Activated naive CD4-positive, alpha-beta T cell treated with anti-CD3 and anti-CD28 coated beads, Interleukin-2, amount 50 U/mL, for 24 hours (primary cell): ENCODE results near the gene KLF5.
"Not testable (repeated sequence)": the region's sequence is repeated elsewhere in the genome, so short reads cannot be mapped to it uniquely, and the experiment has no call there.

ENCODE experiments used
- H3K27ac Mint-ChIP-seq: one replicate; pipeline ENCODE4 v1.8.0; 2021; ENCODE audit warnings: mild to moderate bottlenecking, mixed read lengths
- H3K27me3 Mint-ChIP-seq: one replicate; pipeline ENCODE4 v1.8.0; 2021; ENCODE audit warnings: mixed read lengths
- H3K36me3 Mint-ChIP-seq: one replicate; pipeline ENCODE4 v1.8.0; 2021; ENCODE audit warnings: mixed read lengths
- H3K4me1 Mint-ChIP-seq: one replicate; pipeline ENCODE4 v1.8.0; 2021; ENCODE audit warnings: mixed read lengths
- H3K4me3 Mint-ChIP-seq: one replicate; pipeline ENCODE4 v1.8.0; 2021; ENCODE audit warnings: mild to moderate bottlenecking, mixed read lengths
- H3K9me3 Mint-ChIP-seq: one replicate; pipeline ENCODE4 v1.8.0; 2021; ENCODE audit warnings: mixed read lengths

Gene KLF5

DNA sequence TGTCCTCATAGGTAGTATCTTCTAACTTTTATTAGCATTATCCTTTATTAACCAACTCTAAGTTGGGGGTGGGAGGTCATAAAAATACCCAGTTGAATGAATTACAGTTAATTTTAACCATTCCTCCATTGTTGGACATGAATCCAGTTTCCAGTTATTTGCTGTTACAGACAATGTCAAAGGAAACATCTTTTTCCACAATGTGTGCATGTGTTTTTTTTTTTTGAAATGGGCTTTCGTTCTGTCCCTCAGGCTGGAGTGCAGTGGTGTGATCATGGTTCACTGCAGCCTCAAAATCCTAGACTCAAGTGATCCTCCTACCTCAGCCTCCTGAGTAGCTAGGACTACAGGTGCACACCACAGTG lies 32.0 kb downstream of the KLF5 start:
- Mint-ChIP-seq H3K27ac (no peak overlapping the region), H3K4me3 (no peak overlapping the region), H3K9me3 (no peaks in the 10 kb centered on the region), H3K4me1 (peaks cover 9% of the 10 kb centered on the region), H3K36me3 (no peaks in the 10 kb centered on the region), H3K27me3 (no peaks in the 10 kb centered on the region)

- Mint-ChIP-seq H3K4me1 (peaks cover 9% of the 10 kb centered on the region), H3K27ac (no peak overlapping the region), H3K27me3 (no peaks in the 10 kb centered on the region), H3K4me3 (no peak overlapping the region), H3K9me3 (no peaks in the 10 kb centered on the region), H3K36me3 (no peaks in the 10 kb centered on the region)
These were observed 34.0 kb downstream of the KLF5 start for GRCh38 chr13:73092829-73093228.

DNA sequence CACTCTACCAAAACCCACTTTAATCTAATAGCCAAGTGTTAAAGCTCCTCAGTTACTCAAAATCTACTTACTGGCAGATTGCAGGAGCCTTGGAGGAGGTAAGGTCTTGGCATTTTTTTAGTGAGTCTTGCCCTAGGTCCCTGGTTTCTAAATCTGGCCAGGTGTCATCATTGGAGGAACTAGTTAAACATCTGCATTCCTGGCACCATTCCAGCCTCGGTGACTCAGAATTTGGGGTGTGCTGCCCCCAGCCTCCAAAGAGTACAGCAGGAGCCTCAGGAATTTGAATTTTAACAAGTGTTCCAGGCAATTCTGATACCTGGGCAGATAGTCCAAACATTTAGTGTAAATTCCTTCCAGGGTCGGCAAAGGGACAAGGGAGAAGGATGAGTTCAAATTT lies 37.4 kb downstream of the KLF5 start:
- Mint-ChIP-seq H3K4me1 (no peaks in the 10 kb centered on the region), H3K9me3 (no peaks in the 10 kb centered on the region), H3K36me3 (no peaks in the 10 kb centered on the region), H3K27ac (no peak overlapping the region), H3K4me3 (no peak overlapping the region), H3K27me3 (no peaks in the 10 kb centered on the region)

DNA sequence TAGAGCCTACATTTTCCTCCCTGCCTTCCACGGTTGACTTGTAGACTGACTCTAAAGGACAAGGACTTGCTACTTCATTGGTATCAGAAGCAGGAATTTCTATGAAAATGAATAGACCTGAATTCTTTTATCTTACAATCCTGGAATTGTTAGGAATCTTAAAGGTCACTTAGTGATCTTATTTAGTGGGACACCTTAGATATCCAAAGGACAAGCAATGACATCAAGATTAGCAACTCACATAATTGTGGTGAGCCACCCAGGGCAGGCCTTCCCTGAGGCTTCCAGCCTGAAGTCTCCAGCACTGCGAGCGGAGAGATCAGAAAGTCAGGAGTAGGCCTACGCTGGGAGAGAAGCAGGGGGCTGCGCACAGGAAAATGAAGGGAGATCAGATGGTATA lies 37.8 kb downstream of the KLF5 start:
- Mint-ChIP-seq H3K4me1 (no peaks in the 10 kb centered on the region), H3K4me3 (no peak overlapping the region), H3K27ac (no peak overlapping the region), H3K27me3 (no peaks in the 10 kb centered on the region), H3K9me3 (no peaks in the 10 kb centered on the region), H3K36me3 (no peaks in the 10 kb centered on the region)

GRCh38 chr13:73100781-73101180 lies 42.0 kb downstream of the KLF5 start:
- H3K36me3 Mint-ChIP-seq, H3K27ac Mint-ChIP-seq, H3K4me1 Mint-ChIP-seq, H3K9me3 Mint-ChIP-seq, H3K4me3 Mint-ChIP-seq, H3K27me3 Mint-ChIP-seq: not testable (repeated sequence)

DNA sequence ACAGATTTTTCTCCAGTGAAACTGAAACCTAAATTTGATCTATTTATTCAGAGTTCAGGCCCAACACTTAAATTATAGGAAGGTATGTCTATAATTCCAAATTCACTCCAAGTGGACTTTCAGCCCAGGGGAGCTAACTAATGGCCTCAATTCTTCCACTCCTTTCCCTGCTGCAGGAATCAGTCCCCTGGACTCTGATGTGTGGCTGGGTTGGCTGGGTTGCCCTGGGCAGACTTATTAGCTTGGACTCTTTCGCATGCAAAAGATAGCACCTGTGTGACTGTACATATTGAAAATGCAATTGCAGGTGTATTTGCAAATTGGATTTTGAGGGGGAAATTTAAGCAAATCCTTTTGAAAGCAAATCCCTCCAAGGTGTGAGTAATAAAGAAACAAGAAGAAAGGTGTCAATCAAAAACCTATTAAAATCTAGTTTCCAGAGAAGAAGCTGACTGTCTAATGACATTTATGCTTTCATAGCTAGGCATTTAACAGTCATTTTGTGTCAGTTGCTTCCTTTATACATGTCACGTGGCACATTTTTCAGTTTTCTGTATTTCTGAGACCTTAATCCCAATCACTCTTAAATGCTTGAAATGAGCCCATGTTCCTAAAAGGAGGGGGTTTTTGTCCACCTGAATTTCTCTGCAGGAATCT lies 42.7 kb downstream of the KLF5 start:
- Mint-ChIP-seq H3K36me3 (no peaks in the 10 kb centered on the region), H3K9me3 (no peaks in the 10 kb centered on the region), H3K27ac (no peak overlapping the region), H3K4me1 (no peaks in the 10 kb centered on the region), H3K4me3 (no peak overlapping the region), H3K27me3 (no peaks in the 10 kb centered on the region)

DNA sequence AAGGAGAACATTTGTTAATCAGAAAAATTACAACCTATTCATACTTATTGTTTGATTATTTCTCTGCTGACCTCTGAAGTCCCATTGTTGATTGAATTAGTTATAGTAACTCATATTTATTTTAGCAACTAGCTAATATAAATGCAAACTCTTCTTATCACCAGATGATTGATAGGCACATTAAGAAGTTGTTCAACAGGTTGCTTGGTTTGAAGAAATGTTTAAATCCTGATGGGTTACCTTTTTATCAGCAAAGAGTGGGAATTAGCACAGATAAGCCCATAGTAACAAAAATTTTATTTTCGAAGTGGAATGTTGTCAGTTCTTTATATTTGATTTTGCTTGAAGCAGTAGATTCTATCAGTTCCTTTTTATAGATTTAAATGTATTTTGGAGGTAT lies 44.4 kb downstream of the KLF5 start:
- Mint-ChIP-seq H3K4me1 (no peaks in the 10 kb centered on the region), H3K27ac (no peak overlapping the region), H3K27me3 (peaks cover 2% of the 10 kb centered on the region), H3K4me3 (no peak overlapping the region), H3K9me3 (no peaks in the 10 kb centered on the region), H3K36me3 (no peaks in the 10 kb centered on the region)

- H3K36me3 Mint-ChIP-seq = no peaks in the 10 kb centered on the region
- H3K27ac Mint-ChIP-seq = no peak overlapping the region
- no peaks in the 10 kb centered on the region for H3K4me1 Mint-ChIP-seq
These were observed 47.8 kb downstream of the KLF5 start for GRCh38 chr13:73106513-73107178.

DNA sequence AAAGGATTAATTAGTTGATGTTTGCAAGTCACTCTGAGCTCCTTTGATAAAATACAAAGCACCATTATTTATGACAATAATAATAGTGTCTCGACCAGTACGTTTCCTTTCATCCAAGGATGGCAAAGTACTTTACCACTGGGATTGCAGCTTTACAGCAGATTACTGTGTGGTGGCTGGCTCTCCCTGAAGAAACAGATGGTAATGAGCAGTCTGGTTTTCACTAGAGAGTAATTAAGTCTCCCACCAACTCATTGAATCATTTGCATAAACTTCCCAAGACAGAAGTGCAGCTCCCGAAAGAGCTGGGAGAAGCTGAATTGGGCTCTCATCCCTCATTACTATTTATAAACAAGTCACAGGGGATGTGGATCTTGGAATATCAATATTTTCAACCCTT lies 48.7 kb downstream of the KLF5 start:
- H3K4me3 Mint-ChIP-seq = no peak overlapping the region
- H3K9me3 Mint-ChIP-seq = no peaks in the 10 kb centered on the region
- H3K4me1 Mint-ChIP-seq = no peaks in the 10 kb centered on the region
- H3K27me3 Mint-ChIP-seq = peaks cover 2% of the 10 kb centered on the region
- H3K27ac Mint-ChIP-seq = no peak overlapping the region
- no peaks in the 10 kb centered on the region for H3K36me3 Mint-ChIP-seq

More at GRCh38 chr13:73106513-73107178, 47.8 kb downstream of the KLF5 start:
- Mint-ChIP-seq H3K27me3 (peaks cover 2% of the 10 kb centered on the region), H3K4me3 (no peak overlapping the region), H3K9me3 (no peaks in the 10 kb centered on the region)

- no peaks in the 10 kb centered on the region for H3K4me1 Mint-ChIP-seq
- H3K9me3 Mint-ChIP-seq = no peaks in the 10 kb centered on the region
- no peak overlapping the region for H3K4me3 Mint-ChIP-seq
- H3K27me3 Mint-ChIP-seq = peaks cover 2% of the 10 kb centered on the region
- no peak overlapping the region for H3K27ac Mint-ChIP-seq
- H3K36me3 Mint-ChIP-seq = no peaks in the 10 kb centered on the region
These were observed 49.2 kb downstream of the KLF5 start for GRCh38 chr13:73107970-73108369.

DNA sequence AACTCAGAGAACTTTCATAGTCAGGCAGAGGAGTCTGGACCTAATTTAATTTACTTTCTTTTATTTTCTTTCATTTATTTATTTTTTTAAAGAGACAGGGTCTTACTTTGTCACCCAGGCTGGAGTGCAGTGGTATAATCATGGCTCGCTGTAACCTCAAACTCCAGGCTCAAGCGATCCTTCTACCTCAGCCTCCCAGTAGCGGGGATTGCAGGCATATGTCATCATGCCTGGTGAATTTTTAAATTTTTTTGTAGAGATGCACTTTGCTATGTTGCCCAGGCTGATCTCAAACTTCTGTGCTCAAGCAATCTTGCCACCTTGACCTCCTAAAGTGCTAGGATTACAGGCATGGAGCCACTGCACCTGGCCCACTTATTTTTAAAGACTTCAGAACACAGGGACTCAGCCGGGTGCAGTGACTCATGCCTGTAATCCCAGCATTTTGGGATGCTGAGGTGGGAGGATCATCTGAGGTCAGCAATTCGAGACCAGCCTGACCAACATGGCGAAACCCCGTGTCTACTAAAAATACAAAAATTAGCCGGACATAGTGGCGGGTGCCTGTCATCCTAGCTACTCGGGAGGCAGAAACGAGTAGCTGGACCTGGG lies 50.6 kb downstream of the KLF5 start:
- Mint-ChIP-seq H3K9me3 (no peaks in the 10 kb centered on the region), H3K4me1 (no peaks in the 10 kb centered on the region), H3K4me3 (no peak overlapping the region), H3K27me3 (peaks cover 2% of the 10 kb centered on the region), H3K27ac (no peak overlapping the region), H3K36me3 (no peaks in the 10 kb centered on the region)

GRCh38 chr13:73109969-73110368 lies 51.2 kb downstream of the KLF5 start:
- Mint-ChIP-seq H3K27ac (no peak overlapping the region), H3K4me3 (no peak overlapping the region), H3K9me3 (no peaks in the 10 kb centered on the region), H3K36me3 (no peaks in the 10 kb centered on the region), H3K27me3 (peaks cover 2% of the 10 kb centered on the region), H3K4me1 (no peaks in the 10 kb centered on the region)

DNA sequence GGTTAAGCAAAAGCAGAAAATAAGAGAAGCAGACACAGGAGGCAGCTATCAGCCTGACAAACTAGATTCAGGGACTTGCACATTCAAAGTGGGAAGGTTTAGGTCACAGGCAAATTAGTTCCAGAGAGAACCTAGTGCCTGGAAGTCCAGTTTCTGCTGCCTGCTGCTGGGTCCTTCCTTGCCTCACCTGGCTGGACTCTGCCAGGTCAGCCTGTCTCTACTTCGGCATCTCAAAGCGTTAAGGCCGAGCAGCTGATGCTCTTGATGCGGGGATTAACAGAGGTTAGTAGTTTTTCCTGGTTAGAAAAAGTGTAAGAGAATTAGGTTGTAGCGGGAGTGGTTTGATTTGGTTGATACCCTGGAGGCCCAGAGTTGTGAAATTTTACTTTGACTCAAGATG lies 52.0 kb downstream of the KLF5 start:
- H3K27ac Mint-ChIP-seq = no peak overlapping the region

DNA sequence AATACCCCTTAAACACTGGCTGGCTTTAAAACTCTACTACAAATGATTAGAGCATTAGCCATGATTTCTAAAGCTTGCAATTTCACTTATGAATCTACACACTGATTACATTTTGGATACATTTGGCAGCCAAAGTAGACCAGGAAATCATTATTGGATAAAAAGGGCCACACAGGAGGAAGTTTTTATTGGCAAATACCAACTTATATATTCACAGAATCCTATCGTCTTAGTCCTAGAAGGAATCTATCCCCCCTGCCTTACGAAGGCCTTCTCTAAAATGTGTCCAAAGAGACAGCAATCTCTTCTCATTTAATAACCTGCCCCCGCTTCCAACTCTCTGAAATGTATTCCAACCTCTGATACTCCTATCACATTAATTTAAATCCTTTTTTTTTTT lies 52.5 kb downstream of the KLF5 start:
- H3K36me3 Mint-ChIP-seq = no peaks in the 10 kb centered on the region
- no peaks in the 10 kb centered on the region for H3K4me1 Mint-ChIP-seq
- H3K27ac Mint-ChIP-seq = no peak overlapping the region
- H3K27me3 Mint-ChIP-seq = peaks cover 2% of the 10 kb centered on the region
- no peaks in the 10 kb centered on the region for H3K9me3 Mint-ChIP-seq
- no peak overlapping the region for H3K4me3 Mint-ChIP-seq

More for the DNA sequence above, 52.0 kb downstream of the KLF5 start:
- H3K36me3 Mint-ChIP-seq = no peaks in the 10 kb centered on the region
- H3K4me1 Mint-ChIP-seq = no peaks in the 10 kb centered on the region
- peaks cover 2% of the 10 kb centered on the region for H3K27me3 Mint-ChIP-seq
- H3K9me3 Mint-ChIP-seq = no peaks in the 10 kb centered on the region
- H3K4me3 Mint-ChIP-seq = no peak overlapping the region

DNA sequence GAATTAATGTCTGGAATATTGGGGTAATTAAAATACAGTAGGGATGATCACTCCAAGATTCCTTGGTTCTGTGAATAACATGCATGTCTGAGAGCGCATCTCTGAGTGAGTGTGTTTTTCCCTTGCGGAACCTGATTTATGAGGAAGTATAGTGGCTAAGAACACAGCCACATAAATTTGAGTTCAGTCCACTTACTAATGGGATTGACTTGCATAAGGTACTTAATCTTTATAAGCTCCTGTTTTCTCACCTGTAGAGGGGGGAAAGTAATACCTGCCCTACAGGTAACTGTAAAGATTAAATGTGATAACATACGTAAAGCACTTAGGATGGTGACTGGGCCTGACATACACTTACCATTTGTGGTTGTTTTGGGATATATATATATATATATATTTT lies 60.8 kb downstream of the KLF5 start:
- Mint-ChIP-seq H3K9me3 (no peaks in the 10 kb centered on the region), H3K4me3 (no peak overlapping the region), H3K4me1 (no peaks in the 10 kb centered on the region), H3K27me3 (no peaks in the 10 kb centered on the region), H3K27ac (no peak overlapping the region), H3K36me3 (no peaks in the 10 kb centered on the region)
